HG03565 (cell line): ENCODE measurements around the gene PDE3B.
A peak's percentile ranks its signal among the peaks of the same experiment; 100 is the strongest.
"Not testable (repeated sequence)": the region's sequence is repeated elsewhere in the genome, so short reads cannot be mapped to it uniquely, and the experiment has no call there.

ENCODE experiments used
- ATAC-seq: cut with Tn5 transposase; IDR thresholded peaks from one replicate; pipeline ENCODE4 v1.9.1; 2021; ENCODE audit warnings: mild to moderate bottlenecking, moderate library complexity; ENCODE audit not compliant: unreplicated experiment

PDE3B gene

DNA sequence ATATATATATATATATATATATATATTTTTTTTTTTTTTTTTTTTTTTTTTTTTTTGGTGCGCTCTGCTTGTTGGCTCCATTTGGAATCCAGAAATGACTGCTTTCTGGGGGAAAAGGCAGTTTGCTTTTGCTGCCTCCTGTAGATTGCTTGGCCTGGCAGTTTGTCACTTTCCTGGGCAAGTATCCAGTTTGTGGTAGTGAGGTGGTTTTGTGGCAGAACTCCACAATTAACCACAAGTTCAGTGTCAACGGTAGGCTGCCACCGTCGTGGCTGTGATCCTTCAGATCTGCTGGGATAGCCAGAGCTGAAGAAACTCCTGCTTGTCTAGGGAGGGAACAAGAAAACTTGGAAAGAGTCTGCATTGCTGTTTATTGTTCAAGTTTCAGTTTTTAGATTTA lies 5.0 kb upstream of the PDE3B start:
- no peak for ATAC-seq

- ATAC-seq, result no peak
Observed at GRCh38 chr11:14641801-14642200, 1.8 kb upstream of the PDE3B start.

- ATAC-seq, result no peak
Observed at GRCh38 chr11:14642453-14642852, 1.2 kb upstream of the PDE3B start.

DNA sequence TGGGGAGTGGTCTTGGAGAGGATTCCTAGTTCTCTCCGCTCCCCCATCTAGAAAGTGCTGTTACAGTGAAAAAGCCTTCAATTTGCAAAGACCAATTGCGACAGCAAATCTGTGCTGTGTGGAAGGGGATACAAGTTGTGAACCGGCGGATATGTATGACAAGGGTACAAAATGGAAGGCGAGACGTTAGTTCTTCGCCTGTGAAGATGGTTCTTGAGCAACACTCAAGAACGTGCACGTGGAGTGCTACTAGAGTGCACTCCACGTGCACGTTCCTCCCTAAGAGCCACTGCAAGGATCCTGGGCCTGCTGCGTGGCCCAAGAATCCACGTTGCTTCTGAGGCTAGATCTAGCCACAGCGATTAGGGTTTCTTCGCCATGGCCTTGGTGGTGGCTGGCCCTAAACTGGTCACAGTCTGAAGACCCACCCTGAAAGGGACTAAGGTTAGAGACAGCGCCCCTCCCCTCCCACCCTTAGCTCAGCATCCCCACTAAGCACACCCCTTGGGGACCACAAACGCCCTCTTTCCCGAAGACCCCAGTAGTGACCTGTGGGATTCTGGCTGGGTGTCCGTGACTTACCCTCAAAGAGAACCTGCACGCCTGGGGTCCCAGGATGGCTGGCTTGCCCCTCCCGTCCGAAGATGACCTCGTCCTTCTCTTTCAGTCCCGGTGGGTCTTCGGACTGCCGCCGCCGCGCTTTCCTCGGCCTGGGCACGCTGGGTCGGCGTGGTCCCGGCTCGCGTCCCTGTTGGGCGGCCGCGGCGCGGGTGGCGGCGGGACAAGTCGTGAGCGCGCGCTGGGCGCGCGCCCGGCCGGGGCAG lies 519 bp upstream of the PDE3B start:
- no peak for ATAC-seq

DNA sequence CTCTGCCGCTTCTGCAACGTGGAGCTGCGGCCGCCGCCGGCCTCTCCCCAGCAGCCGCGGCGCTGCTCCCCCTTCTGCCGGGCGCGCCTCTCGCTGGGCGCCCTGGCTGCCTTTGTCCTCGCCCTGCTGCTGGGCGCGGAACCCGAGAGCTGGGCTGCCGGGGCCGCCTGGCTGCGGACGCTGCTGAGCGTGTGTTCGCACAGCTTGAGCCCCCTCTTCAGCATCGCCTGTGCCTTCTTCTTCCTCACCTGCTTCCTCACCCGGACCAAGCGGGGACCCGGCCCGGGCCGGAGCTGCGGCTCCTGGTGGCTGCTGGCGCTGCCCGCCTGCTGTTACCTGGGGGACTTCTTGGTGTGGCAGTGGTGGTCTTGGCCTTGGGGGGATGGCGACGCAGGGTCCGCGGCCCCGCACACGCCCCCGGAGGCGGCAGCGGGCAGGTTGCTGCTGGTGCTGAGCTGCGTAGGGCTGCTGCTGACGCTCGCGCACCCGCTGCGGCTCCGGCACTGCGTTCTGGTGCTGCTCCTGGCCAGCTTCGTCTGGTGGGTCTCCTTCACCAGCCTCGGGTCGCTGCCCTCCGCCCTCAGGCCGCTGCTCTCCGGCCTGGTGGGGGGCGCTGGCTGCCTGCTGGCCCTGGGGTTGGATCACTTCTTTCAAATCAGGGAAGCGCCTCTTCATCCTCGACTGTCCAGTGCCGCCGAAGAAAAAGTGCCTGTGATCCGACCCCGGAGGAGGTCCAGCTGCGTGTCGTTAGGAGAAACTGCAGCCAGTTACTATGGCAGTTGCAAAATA lies 816 bp downstream of the PDE3B start:
- peak; percentile 28 for ATAC-seq

DNA sequence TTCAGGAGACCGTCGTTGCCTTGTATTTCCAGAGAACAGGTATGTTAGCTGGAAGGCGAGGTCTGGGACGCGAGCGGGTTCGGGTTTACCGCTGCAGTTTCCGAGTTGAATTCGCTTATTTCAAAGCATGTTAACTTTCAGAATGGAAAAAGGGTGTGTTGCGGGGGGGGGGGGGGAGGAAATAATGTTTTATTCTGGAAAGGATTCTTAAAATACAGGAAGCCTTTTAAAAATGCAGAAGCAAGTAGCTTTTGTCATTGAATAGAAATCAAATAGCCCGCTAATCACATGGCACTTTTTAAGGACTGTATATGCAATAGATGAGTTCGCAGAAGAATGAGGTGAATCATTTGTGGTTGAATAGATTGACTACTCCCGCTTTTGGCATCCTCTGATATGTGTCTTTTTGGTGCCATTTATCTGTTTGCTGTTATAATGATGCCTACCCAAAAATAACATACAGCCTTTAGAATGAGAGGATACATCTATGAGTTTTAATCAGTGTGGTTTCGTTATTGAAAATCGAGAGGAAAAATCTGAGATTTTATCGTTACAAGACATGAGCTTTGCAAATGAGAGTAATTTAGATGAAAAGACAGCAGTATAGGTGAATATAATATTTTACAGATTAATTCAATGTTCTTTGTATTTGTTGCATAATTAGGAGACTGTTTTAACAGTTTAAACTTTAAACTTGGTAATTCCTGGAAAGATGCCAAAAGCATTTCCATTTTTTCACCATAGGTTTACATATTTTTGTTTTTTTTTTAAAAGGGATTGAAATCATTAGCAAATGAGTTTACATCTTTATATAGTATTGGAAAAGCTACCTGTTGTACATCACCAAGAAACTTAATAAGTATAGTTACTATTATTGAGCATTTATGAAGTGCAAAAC lies 1.7 kb downstream of the PDE3B start:
- no peak for ATAC-seq

- ATAC-seq, result no peak
Observed at GRCh38 chr11:14645985-14646900, 2.6 kb downstream of the PDE3B start.

DNA sequence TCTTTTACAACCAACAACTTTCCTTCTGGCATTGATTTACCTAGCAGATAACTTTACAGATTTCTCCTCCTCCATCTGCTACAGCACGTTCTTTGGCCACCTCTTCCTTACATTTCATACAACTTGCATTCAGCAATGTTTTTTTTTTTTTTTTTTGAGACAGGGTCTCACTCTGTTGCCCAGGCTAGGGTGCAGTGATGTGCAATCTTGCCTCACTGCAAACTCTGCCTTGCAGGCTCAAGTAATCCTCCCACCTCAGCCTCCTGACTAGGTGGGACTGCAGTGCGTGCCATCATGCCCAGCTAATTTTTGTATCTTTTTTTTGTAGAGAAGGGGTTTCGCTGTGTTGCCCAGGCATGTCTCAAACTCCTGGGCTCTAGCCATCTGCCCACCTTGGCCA lies 6.5 kb downstream of the PDE3B start:
- ATAC-seq, result no peak

- no peak for ATAC-seq
Observed at GRCh38 chr11:14653090-14653489, 9.5 kb downstream of the PDE3B start.

GRCh38 chr11:14655435-14655834 lies 11.8 kb downstream of the PDE3B start:
- ATAC-seq, result no peak

- no peak for ATAC-seq
Observed at GRCh38 chr11:14656536-14657457, 13.2 kb downstream of the PDE3B start.

DNA sequence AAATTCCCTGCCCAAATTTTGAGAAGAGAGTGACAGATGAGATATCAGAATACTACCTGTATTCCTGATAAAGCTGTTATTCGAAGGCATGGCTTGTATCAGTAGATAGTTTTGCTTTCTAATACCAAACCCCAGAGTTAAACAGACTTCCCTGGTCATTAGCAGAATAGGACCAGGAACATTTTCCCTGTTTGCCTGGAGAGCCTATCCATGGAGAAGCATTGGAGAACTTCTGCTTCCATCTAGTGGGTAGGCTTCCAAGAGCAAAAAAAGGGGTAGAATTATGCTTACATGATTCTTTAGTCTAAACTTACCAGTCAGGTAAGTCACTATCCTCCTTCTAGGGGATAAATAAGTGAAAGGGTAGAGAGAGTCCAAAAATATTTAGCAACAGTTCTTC lies 14.2 kb downstream of the PDE3B start:
- ATAC-seq, result no peak

DNA sequence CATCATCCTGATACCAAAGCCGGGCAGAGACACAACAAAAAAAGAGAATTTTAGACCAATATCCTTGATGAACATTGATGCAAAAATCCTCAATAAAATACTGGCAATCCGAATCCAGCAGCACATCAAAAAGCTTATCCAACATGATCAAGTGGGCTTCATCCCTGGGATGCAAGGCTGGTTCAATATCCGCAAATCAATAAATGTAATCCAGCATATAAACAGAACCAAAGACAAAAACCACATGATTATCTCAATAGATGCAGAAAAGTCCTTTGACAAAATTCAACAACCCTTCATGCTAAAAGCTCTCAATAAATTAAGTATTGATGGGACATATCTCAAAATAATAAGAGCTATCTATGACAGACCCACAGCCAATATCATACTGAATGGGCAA lies 21.3 kb downstream of the PDE3B start:
- ATAC-seq, result not testable (repeated sequence)

GRCh38 chr11:14667329-14667728 lies 23.7 kb downstream of the PDE3B start:
- ATAC-seq, result not testable (repeated sequence)

- no peak for ATAC-seq
Observed at GRCh38 chr11:14668731-14669301, 25.2 kb downstream of the PDE3B start.

GRCh38 chr11:14669499-14669898 lies 25.9 kb downstream of the PDE3B start:
- ATAC-seq, result no peak

DNA sequence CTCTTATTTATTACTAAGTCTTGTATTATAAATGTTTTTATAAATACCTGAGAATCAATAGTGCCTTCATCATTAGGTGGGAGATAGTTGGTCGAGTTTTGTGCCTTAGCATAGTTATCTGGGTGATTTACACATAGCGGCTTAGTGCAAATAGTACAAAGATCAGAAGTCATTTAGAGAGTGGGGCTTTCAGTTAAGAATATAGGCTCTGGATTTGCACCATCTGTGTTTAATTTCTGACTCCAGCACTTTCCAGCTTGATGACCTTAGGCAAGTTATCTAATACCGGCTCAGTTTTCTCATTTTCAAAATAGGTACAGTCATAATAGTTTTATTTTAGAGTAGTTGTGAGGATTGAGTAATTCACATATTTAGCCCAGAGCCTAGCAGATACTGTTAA lies 26.4 kb downstream of the PDE3B start:
- ATAC-seq, result no peak

GRCh38 chr11:14672635-14673034 lies 29.0 kb downstream of the PDE3B start:
- no peak for ATAC-seq

DNA sequence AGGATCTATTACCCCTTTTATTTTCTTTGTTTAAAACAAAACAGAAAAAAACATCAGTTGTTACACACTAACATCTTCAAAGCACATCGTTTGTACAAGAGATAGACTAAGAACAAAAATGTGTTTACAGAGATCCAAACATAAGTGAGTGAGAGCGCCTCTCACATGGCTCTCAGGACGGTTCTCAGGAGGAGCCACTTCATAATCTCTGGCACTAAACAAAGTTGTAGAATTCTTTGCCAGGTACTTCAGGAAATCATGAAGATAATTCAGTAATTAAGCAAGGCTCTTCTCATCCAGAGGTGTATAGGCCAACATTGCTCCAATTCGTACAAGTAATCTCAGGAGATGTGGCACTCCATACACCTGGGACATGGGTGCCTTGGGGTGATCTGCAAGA lies 29.8 kb downstream of the PDE3B start:
- no peak for ATAC-seq
